Small intestine (tissue), 4 donors: Measurements from ENCODE around the gene NR2C1. TPM values are rescaled to one million over a fixed set of nuclear protein-coding genes. Genes with fewer than 3 reads are reported as not detected.

Source experiments
- polyA plus RNA-seq, 4 donors: library from polyadenylated mRNA; stranded (reverse) in 3 of 4; unstranded in 1 of 4; fragments of 200-250 nt in 3 of 4; fragments of 120-200 nt in 1 of 4; gene quantifications; one replicate each; pipeline versions ENCODE4 v1.2.1 to v1.2.3, GENCODE V29; 2013
- donor health status: healthy with polysubstance abuse.
- donor health status: Bipolar disorder and iron deficiency.
- donor health status: healthy.

The NR2C1 gene
- polyA plus RNA-seq, 4 donors = 9.7 to 31.5 (median 22.8) TPM

Other genes starting within 250 kb of the NR2C1 start
- 100 to 1,000 TPM in 3 of 4 donors, 10 to 100 TPM in 1; 96.3 to 215 (median 182) TPM for gene NDUFA12, start 69.9 kb downstream of the NR2C1 start, polyA plus RNA-seq
- 10 to 100 TPM in 1 of 4 donors, 1 to 10 TPM in 2, under 1 TPM in 1; 0.89 to 11.4 (median 1.3) TPM for gene FGD6, start 143.8 kb upstream of the NR2C1 start, polyA plus RNA-seq
- gene VEZT, start 144.2 kb upstream of the NR2C1 start, polyA plus RNA-seq = 10 to 100 TPM; 11.3 to 49.7 (median 18.1) TPM